Measurements from ENCODE around the gene ATP2A3.

The ATP2A3 gene

DNA sequence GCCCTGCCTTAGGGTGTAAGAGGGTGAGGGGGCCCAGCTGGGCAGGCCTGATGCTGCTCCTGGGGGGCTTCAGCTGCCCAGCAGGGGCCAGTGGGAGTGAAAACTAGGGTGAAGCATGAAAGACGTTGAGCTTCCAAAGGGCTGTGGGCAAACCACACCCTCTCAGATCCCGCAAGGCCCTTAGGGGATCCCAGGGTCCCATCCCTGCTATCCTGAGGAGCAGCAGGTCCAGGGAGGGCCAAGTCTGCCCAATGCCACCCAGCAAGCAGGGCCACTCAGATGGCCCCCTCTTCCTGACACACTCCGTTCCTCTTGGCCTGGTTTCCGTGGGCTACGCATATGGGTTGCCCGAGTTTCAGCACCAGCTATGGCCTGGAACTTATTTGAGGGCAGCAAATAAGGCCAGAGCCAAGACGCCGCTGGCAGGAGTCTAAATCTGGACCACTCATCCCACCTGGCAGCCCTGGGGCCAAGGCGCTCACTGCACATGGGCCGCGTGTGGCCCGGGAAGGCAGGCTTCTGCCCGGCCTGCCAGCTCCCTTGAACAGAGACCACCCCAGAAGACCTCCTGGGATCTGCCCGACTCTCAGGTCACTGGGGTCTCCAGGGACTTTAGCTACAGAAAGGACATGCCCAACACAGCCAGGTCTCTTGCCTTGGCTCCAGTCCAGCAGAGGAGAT is 4.2 kb downstream of the ATP2A3 start:
- TF ChIP-seq, protein P1, sequence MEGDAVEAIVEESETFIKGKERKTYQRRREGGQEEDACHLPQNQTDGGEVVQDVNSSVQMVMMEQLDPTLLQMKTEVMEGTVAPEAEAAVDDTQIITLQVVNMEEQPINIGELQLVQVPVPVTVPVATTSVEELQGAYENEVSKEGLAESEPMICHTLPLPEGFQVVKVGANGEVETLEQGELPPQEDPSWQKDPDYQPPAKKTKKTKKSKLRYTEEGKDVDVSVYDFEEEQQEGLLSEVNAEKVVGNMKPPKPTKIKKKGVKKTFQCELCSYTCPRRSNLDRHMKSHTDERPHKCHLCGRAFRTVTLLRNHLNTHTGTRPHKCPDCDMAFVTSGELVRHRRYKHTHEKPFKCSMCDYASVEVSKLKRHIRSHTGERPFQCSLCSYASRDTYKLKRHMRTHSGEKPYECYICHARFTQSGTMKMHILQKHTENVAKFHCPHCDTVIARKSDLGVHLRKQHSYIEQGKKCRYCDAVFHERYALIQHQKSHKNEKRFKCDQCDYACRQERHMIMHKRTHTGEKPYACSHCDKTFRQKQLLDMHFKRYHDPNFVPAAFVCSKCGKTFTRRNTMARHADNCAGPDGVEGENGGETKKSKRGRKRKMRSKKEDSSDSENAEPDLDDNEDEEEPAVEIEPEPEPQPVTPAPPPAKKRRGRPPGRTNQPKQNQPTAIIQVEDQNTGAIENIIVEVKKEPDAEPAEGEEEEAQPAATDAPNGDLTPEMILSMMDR (IDR thresholded peaks at IDR 0.05; ENCODE audit: low read length, missing control alignments) = no peak
- DNase-seq (ENCODE audit: low read depth) = no peak
- H3K4me3 ChIP-seq (replicated peaks; ENCODE audit: low read depth, low read length) = no peak overlapping the region

DNA sequence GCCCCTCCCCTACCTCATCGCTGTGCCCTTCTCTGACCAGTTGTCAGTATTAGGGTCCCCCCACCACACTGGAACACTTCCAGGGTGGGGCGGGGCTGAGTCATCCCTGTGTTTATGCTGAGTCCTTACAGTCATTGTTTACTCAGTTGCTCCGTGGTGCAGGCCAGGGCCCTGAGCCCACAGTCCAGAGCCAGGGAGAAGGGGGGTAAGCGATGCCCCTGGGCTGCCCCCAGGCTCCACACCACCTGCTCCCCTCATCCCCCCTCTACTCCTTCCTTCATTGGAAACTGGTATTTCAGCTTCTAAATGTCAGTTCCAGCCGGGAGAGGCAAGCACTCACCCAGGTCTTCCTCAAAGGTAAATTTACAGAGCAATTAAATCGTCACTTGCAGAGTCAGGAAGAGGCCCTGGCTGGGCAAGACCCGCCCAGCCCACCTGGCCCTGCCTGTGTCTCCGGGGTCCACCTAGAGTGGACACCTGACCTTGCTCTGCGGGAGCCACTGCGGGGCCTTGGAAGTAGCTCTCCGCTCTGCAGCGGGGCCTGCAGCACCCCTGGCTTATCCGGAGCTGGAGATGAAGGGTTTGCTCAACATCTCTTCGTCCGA is 4.8 kb downstream of the ATP2A3 start:
- DNase-seq (ENCODE audit: low read depth) = no peak
- H3K4me3 ChIP-seq (replicated peaks; ENCODE audit: low read depth, low read length) = no peak overlapping the region

DNA sequence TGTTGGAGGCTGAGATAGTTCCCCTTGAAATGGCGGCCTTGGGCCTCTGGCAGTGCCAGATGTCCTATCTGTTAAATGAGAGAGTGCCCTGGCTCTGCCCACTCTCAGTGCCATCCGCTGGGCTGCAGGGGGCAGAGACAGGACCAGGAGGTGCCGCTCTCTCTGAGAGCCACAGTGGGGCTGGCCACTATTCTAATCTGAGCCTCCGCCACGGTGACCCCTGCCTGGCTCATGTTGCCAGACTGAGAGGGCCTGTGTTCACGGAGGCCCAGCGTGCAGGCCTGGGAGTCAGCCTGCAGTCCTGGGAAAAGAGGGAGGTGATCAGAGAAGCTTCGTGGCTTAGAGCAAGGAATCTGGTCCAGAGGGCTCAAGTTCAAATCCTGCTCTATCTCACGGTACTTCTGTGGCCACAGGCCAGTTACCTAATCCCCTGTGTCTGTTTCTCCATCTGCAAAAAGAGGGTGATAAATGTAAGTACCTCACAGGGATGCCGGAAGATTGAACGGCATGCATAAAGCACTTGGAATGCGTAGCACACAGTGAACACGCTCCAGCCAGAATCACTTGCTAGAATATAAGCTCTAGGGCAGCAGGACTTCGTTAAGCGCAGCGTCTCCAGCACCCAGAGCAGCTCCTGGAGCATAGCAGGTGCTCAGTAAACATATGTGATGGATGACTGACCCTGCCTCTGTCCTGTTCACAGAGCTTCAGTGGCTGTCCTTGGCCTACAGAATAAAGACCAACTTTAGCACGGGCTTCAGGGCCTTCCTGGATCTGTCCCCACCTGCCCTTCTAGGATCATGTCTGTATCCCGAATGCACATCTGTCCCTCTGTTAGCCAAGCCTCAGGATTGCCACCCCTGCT is 6.3 kb downstream of the ATP2A3 start:
- TF ChIP-seq, protein P1 (IDR thresholded peaks at IDR 0.05; ENCODE audit: low read length, missing control alignments) = no peak
- no peak overlapping the region for H3K4me3 ChIP-seq (replicated peaks; ENCODE audit: low read depth, low read length)
- no peak for DNase-seq (ENCODE audit: low read depth)

More for the DNA sequence above, 4.8 kb downstream of the ATP2A3 start:
- TF ChIP-seq, protein P1 (IDR thresholded peaks at IDR 0.05; ENCODE audit: low read length, missing control alignments) = no peak

DNA sequence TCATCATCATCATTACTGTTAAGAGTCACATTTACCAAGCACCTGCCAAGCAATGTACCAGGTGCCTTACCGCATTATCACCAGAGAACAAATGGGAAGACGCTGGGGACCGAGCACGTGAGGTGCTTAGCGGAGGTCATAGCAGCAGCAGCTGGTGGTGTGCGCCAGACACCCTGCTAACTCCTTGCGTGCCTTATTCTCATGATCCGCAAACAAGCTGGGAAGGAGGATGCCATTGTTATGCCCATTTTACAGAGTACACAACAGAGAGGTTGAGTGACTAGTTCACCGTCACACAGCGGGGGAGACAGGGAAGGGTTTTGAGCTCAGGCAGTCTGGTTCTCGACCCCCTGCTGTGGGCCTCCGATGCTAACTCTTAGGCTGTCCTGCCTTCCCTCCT is 7.3 kb downstream of the ATP2A3 start:
- H3K4me3 ChIP-seq (replicated peaks; ENCODE audit: low read depth, low read length) = no peak overlapping the region
- DNase-seq (ENCODE audit: low read depth) = no peak
- TF ChIP-seq, protein P1 (IDR thresholded peaks at IDR 0.05; ENCODE audit: low read length, missing control alignments) = no peak

DNA sequence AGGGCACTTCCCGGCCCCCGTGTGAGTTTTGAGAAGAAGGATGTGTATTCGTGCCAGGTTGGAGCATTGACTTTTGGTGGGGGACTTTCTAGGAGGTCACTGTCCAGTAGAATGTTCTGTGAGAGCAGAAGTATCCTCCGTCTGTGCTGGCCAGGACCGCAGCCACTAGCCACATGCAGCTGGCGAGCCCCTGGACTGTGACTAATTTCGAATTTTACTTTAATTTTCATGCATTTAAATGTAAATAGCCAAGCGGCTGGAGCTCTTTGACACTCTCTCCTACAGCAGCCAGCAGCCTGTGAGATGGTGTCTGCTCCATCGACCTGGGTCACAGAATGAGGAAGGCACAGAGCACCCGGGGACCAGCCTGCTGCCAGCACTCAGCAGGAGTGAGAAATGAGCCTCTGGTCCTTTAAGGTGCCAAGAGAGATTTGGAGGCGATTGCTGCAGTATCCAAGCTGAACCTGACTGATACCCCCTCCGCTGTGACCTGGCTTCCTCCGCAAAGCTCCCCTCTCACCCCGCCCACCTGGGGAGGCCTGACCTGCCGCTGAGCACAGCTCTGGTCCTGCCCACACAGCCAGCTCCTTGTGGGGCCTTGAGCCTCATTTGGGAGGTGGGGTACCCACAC is 7.8 kb downstream of the ATP2A3 start:
- no peak overlapping the region for H3K4me3 ChIP-seq (replicated peaks; ENCODE audit: low read depth, low read length)
- TF ChIP-seq, protein P1 (IDR thresholded peaks at IDR 0.05; ENCODE audit: low read length, missing control alignments) = no peak
- no peak for DNase-seq (ENCODE audit: low read depth)

DNA sequence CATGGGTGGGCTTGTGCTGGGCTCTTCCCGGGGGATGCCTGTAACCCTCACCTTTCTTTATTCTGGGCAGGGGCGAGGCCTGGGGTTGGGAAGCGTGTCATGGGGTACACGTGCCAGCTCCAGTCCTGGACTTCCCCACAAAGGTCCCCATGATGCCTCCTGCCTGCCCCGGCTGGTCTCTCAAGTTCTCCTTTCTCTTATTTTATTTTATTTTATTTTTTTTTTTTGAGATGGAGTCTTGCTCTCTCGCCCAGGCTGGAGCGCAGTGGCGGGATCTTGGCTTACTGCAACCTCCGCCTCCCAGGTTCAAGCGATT is 8.6 kb downstream of the ATP2A3 start:
- TF ChIP-seq, protein P1 (IDR thresholded peaks at IDR 0.05; ENCODE audit: low read length, missing control alignments) = no peak
- no peak overlapping the region for H3K4me3 ChIP-seq (replicated peaks; ENCODE audit: low read depth, low read length)
- DNase-seq (ENCODE audit: low read depth) = no peak
